ENCODE measurements around the gene RPL18A. TPM values are rescaled to one million over a fixed set of nuclear protein-coding genes. Genes with fewer than 3 reads are reported as not detected.

RPL18A gene
- total and polyA plus RNA-seq, 7 experiments from 2014 or later, result 2,413 to 4,833 (median 3,412) TPM

GRCh38 chr19:17863520-17864182 is 3.9 kb downstream of the RPL18A start:
- Mint-ChIP-seq H3K27ac (peak overlapping the region in 3 of 9 donors; percentile 9 to 69 (median 47)), H3K27me3 (peaks cover 0 to 5% (median 0%) of the 10 kb centered on the region in 5 donors), H3K4me3 (peak overlapping the region in 5 of 10 donors; percentile 11 to 38 (median 25)), H3K36me3 (peaks cover 0 to 29% (median 10%) of the 10 kb centered on the region in 5 donors), H3K4me1 (peaks cover 11 to 42% (median 31%) of the 10 kb centered on the region in 7 donors), H3K9me3 (peaks cover 0 to 7% (median 0%) of the 10 kb centered on the region in 11 donors)
- no peak overlapping the region for H3K27ac ChIP-seq (ENCODE audit: low read depth, low read length)
- H3K4me1 ChIP-seq (ENCODE audit: control insufficient read depth in 2 of 2, insufficient read depth in 2 of 2, low read length in 2 of 2), result peaks cover 18 to 19% of the 10 kb centered on the region in 2 donors
- DNase-seq (no peak), ATAC-seq (no peak)
- H3K9me3 ChIP-seq (ENCODE audit: control insufficient read depth in 2 of 3, low read length in 3 of 3), result no peaks in the 10 kb centered on the region
- intact Hi-C loops (cut with micrococcal nuclease), result no loop called here
- H3K36me3 ChIP-seq (ENCODE audit: control insufficient read depth in 2 of 3, insufficient read depth in 3 of 3, low read length in 3 of 3), result peaks cover 11 to 56% (median 14%) of the 10 kb centered on the region in 3 experiments
- H3K27me3 ChIP-seq (ENCODE audit: control insufficient read depth in 2 of 2, insufficient read depth in 2 of 2, low read length in 2 of 2), result no peaks in the 10 kb centered on the region
- CTCF ChIA-PET, result no interaction called here
- H3K4me3 ChIP-seq (ENCODE audit: low read length), result no peak overlapping the region
- POLR2A ChIA-PET, result interaction anchor here (0.6 to 1.6 kb wide), 4 partner anchors 8 to 1030 kb away, joined by 3 to 5 read pairs (median 4); partner anchors contain the start of genes CCDC124 and SLC5A5

GRCh38 chr19:17865364-17866311 is 5.9 kb downstream of the RPL18A start:
- Histone ChIP-seq H3K9me3 (ENCODE audit: control insufficient read depth in 2 of 3, low read length in 3 of 3) (no peaks in the 10 kb centered on the region), H3K27ac (ENCODE audit: low read depth, low read length) (peak overlapping the region; percentile 30), H3K27me3 (ENCODE audit: control insufficient read depth in 2 of 2, insufficient read depth in 2 of 2, low read length in 2 of 2) (no peaks in the 10 kb centered on the region), H3K4me3 (ENCODE audit: low read length) (no peak overlapping the region), H3K36me3 (ENCODE audit: control insufficient read depth in 2 of 3, insufficient read depth in 3 of 3, low read length in 3 of 3) (peaks cover 11 to 49% (median 14%) of the 10 kb centered on the region in 3 experiments), H3K4me1 (ENCODE audit: control insufficient read depth in 2 of 2, insufficient read depth in 2 of 2, low read length in 2 of 2) (peaks cover 14% of the 10 kb centered on the region in 2 donors)
- DNase-seq (no peak), ATAC-seq (peak; percentile 36)
- Mint-ChIP-seq H3K4me3 (no peak overlapping the region), H3K27ac (peak overlapping the region; percentile 35 to 85 (median 58)), H3K4me1 (peaks cover 6 to 27% (median 17%) of the 10 kb centered on the region in 7 donors), H3K36me3 (peaks cover 0 to 22% (median 5%) of the 10 kb centered on the region in 5 donors), H3K27me3 (no peaks in the 10 kb centered on the region), H3K9me3 (peaks cover 0 to 2% (median 0%) of the 10 kb centered on the region in 11 donors)
- CTCF ChIA-PET, result interaction anchor here (0.8 to 1.2 kb wide), 2 partner anchors 11 to 163 kb away, joined by 3 read pairs; no protein-coding TSS in a partner anchor
- POLR2A ChIA-PET, result interaction anchor here (0.8 to 1.1 kb wide), 4 partner anchors 8 to 67 kb away, joined by 3 to 4 read pairs (median 3); partner anchors contain the start of gene CCDC124
- intact Hi-C loops (cut with micrococcal nuclease), result no loop called here

GRCh38 chr19:17866312-17866963 is 6.7 kb downstream of the RPL18A start:
- Mint-ChIP-seq H3K36me3 (peaks cover 0 to 17% (median 4%) of the 10 kb centered on the region in 5 donors), H3K4me3 (peak overlapping the region in 1 of 10 donors; percentile 18), H3K27ac (peak overlapping the region in 4 of 9 donors; percentile 13 to 42 (median 29)), H3K4me1 (peaks cover under 1 to 27% (median 15%) of the 10 kb centered on the region in 7 donors), H3K9me3 (peaks cover 0 to 1% (median 0%) of the 10 kb centered on the region in 11 donors), H3K27me3 (no peaks in the 10 kb centered on the region)
- intact Hi-C loops (cut with micrococcal nuclease), result no loop called here
- Histone ChIP-seq H3K4me3 (ENCODE audit: low read length) (no peak overlapping the region), H3K36me3 (ENCODE audit: control insufficient read depth in 2 of 3, insufficient read depth in 3 of 3, low read length in 3 of 3) (peaks cover 11 to 48% (median 13%) of the 10 kb centered on the region in 3 experiments), H3K4me1 (ENCODE audit: control insufficient read depth in 2 of 2, insufficient read depth in 2 of 2, low read length in 2 of 2) (peaks cover 6 to 8% of the 10 kb centered on the region in 2 donors), H3K27ac (ENCODE audit: low read depth, low read length) (peak overlapping the region; percentile 30), H3K27me3 (ENCODE audit: control insufficient read depth in 2 of 2, insufficient read depth in 2 of 2, low read length in 2 of 2) (no peaks in the 10 kb centered on the region), H3K9me3 (ENCODE audit: control insufficient read depth in 2 of 3, low read length in 3 of 3) (no peaks in the 10 kb centered on the region)
- DNase-seq, result no peak
- CTCF ChIA-PET, result interaction anchor here (0.8 kb wide), 1 partner anchor 12 kb away, joined by 3 read pairs; no protein-coding TSS in a partner anchor
- POLR2A ChIA-PET, result no interaction called here
- no peak for ATAC-seq

DNA sequence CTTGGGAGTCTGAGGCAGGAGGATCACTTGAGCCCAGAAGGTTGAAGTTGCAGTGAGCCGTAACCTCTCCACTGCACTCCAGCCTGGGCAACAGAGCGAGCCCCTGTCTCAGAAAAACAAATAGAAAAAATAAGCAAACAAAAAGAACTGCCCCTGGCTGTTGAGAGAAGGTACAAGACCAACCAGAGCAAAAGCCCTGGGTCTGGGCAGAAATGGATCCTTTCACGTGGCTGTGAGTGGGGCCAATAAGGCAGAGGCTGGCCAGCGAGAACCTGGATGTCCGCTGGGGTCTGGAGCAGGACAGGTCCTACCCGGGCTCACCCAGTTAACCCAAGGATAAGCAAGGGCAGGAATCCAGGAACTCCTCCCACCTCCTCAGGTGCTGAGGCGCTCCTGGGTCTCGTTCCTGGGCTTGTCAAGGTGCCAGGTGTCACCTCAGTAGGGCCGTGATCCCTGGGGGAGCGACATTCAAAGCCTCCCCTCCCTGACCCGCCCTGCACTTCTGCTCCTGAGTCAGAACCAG is 7.3 kb downstream of the RPL18A start:
- POLR2A ChIA-PET, result no interaction called here
- Mint-ChIP-seq H3K36me3 (peaks cover 0 to 13% (median 4%) of the 10 kb centered on the region in 5 donors), H3K4me1 (peaks cover 0 to 28% (median 12%) of the 10 kb centered on the region in 7 donors), H3K4me3 (no peak overlapping the region), H3K27ac (no peak overlapping the region), H3K27me3 (no peaks in the 10 kb centered on the region), H3K9me3 (no peaks in the 10 kb centered on the region)
- Histone ChIP-seq H3K27me3 (ENCODE audit: control insufficient read depth in 2 of 2, insufficient read depth in 2 of 2, low read length in 2 of 2) (no peaks in the 10 kb centered on the region), H3K27ac (ENCODE audit: low read depth, low read length) (no peak overlapping the region), H3K4me1 (ENCODE audit: control insufficient read depth in 2 of 2, insufficient read depth in 2 of 2, low read length in 2 of 2) (peaks cover under 1 to 5% of the 10 kb centered on the region in 2 donors), H3K36me3 (ENCODE audit: control insufficient read depth in 2 of 3, insufficient read depth in 3 of 3, low read length in 3 of 3) (peaks cover 5 to 42% (median 8%) of the 10 kb centered on the region in 3 experiments), H3K9me3 (ENCODE audit: control insufficient read depth in 2 of 3, low read length in 3 of 3) (no peaks in the 10 kb centered on the region), H3K4me3 (ENCODE audit: low read length) (no peak overlapping the region)
- intact Hi-C loops (cut with micrococcal nuclease), result no loop called here
- DNase-seq, result no peak
- no peak for ATAC-seq
- CTCF ChIA-PET, result no interaction called here

GRCh38 chr19:17868669-17869068 is 9.0 kb downstream of the RPL18A start:
- H3K27ac ChIP-seq (ENCODE audit: low read depth, low read length), result no peak overlapping the region
- DNase-seq (no peak), ATAC-seq (no peak)
- no peaks in the 10 kb centered on the region for H3K27me3 ChIP-seq (ENCODE audit: control insufficient read depth in 2 of 2, insufficient read depth in 2 of 2, low read length in 2 of 2)
- peak overlapping the region in 6 of 9 donors; percentile 19 to 90 (median 42) for H3K27ac Mint-ChIP-seq
- no peaks in the 10 kb centered on the region for H3K9me3 ChIP-seq (ENCODE audit: control insufficient read depth in 2 of 3, low read length in 3 of 3)
- ChIA-PET POLR2A (interaction anchor here (4.8 kb wide), 1 partner anchor 8 kb away, joined by 51 read pairs; the partner anchor contains the start of gene RPL18A), CTCF (no interaction called here)
- H3K27me3 Mint-ChIP-seq, result no peaks in the 10 kb centered on the region
- H3K36me3 ChIP-seq (ENCODE audit: control insufficient read depth in 2 of 3, insufficient read depth in 3 of 3, low read length in 3 of 3), result peaks cover 0 to 26% (median 0%) of the 10 kb centered on the region in 3 experiments
- peaks cover 0 to 23% (median 11%) of the 10 kb centered on the region in 7 donors for H3K4me1 Mint-ChIP-seq
- H3K4me3 Mint-ChIP-seq, result no peak overlapping the region
- peaks cover 0 to 6% (median 1%) of the 10 kb centered on the region in 5 donors for H3K36me3 Mint-ChIP-seq
- H3K4me3 ChIP-seq (ENCODE audit: low read length), result no peak overlapping the region
- no peaks in the 10 kb centered on the region for H3K9me3 Mint-ChIP-seq
- peaks cover 10% of the 10 kb centered on the region in 2 donors for H3K4me1 ChIP-seq (ENCODE audit: control insufficient read depth in 2 of 2, insufficient read depth in 2 of 2, low read length in 2 of 2)
- intact Hi-C loops (cut with micrococcal nuclease), result no loop called here

All from naive thymus-derived CD4-positive, alpha-beta T cell (primary cell).